K562 (cell line): ENCODE data around the gene UBXN11. TPM values are rescaled to one million over a fixed set of nuclear protein-coding genes. Genes with fewer than 3 reads are reported as not detected.

Source experiments
- CHD7 ChIP-seq: fragments of 200-600 bp; sonication (generic); IDR thresholded peaks from one replicate; pipeline ENCODE4 v1.6.1; 2012; ENCODE audit warnings: mild to moderate bottlenecking, low read depth, low read length, inconsistent platforms
- CREB3L1 ChIP-seq: fragments of 450-650 bp; IDR thresholded peaks from 2 replicates; pipeline ENCODE4 v1.6.1; 2014; ENCODE audit warnings: low read depth, mild to moderate bottlenecking, moderate library complexity, borderline replicate concordance
- FOS ChIP-seq: IDR thresholded peaks from 3 replicates; pipeline ENCODE4 v1.6.1; 2011; ENCODE audit not compliant: insufficient read length; ENCODE audit errors: extremely low read depth
- MXI1 ChIP-seq: IDR thresholded peaks from 2 replicates; pipeline ENCODE4 v1.6.1; 2011; ENCODE audit warnings: low read depth, mild to moderate bottlenecking, improper control_type of control experiment, low read length
- RBM15 ChIP-seq: fragments of 200-400 bp; formaldehyde crosslinking; IDR thresholded peaks from 2 replicates; pipeline ENCODE4 v1.6.1; 2018; ENCODE audit warnings: mild to moderate bottlenecking, low read length, moderate library complexity; ENCODE audit not compliant: insufficient read depth
- SLC30A9 ChIP-seq: fragments of 250-450 bp; sonication (Bioruptor Pico); IDR thresholded peaks from 2 replicates; pipeline ENCODE4 v1.8.0; 2022; ENCODE audit warnings: mild to moderate bottlenecking, moderate library complexity
- TFAP4 ChIP-seq: sonication (generic); formaldehyde crosslinking; IDR thresholded peaks from 2 replicates; pipeline ENCODE4 v1.8.0; 2022; ENCODE audit warnings: missing genetic modification reagents, mild to moderate bottlenecking, moderate library complexity, borderline replicate concordance
- ZNF175 ChIP-seq: fragments of 200-800 bp; sonication (Bioruptor generic); IDR thresholded peaks from 2 replicates; pipeline ENCODE4 v1.6.1; 2016; ENCODE audit warnings: low read depth, mild to moderate bottlenecking, missing genetic modification characterization, missing compliant biosample characterization
- ZNF395 ChIP-seq: fragments of 200-800 bp; sonication (Bioruptor generic); IDR thresholded peaks from 2 replicates; pipeline ENCODE4 v1.6.1; 2017; ENCODE audit warnings: missing genetic modification characterization, missing compliant biosample characterization
- polyA plus RNA-seq, 8 experiments: library from polyadenylated mRNA; depleted of rRNA in 4 of 8; stranded (reverse) in 5 of 8; unstranded in 3 of 8; fragments of >200 nt; fragmentation: Nextera tagmentation in 2 of 8; fragmentation: Illumina TruSeq in 1 of 8; extraction: Ambion mirVana in 2 of 8; extraction: Trizol in 1 of 8; gene quantifications; 2 replicates each; pipeline versions ENCODE4 v1.2.1 to v1.2.3, GENCODE V29; 2011 to 2014; ENCODE audit warnings: inconsistent platforms in 1 of 8, missing spikeins in 1 of 8
- total RNA-seq, 7 experiments: library from RNA; depleted of rRNA in 6 of 7; stranded (reverse); fragments of >200 nt in 6 of 7; fragmentation: Illumina TruSeq in 2 of 7; extraction: Trizol in 2 of 7; gene quantifications; 2 replicates each; pipeline versions ENCODE4 v1.2.1 to v1.2.3, GENCODE V29; 2011 to 2021; ENCODE audit warnings: low replicate concordance in 1 of 7

The UBXN11 gene
- total and polyA plus RNA-seq, 9 of the 15 experiments (the other 6 are each of a cell fraction or from before 2014, with no cell fraction given), result 0.48 to 34.3 (median 11.3) TPM

GRCh38 chr1:26336477-26337205, 30.2 kb upstream of the UBXN11 start (continued):
- TF ChIP-seq CREB3L1 (peak; percentile 94), RBM15 (no peak), TFAP4 (CRISPR knock-in tag) (peak; percentile 100), FOS (no peak), SLC30A9 (CRISPR knock-in tag) (no peak), ZNF175 (peak; percentile 100), ZNF395 (CRISPR knock-in tag) (peak; percentile 99), MXI1 (0 out of 2 replicates have a peak, but pooled peaks have one; percentile 31), CHD7 (no peak)
